Measurements from ENCODE around the gene BZW1.

The BZW1 gene

DNA sequence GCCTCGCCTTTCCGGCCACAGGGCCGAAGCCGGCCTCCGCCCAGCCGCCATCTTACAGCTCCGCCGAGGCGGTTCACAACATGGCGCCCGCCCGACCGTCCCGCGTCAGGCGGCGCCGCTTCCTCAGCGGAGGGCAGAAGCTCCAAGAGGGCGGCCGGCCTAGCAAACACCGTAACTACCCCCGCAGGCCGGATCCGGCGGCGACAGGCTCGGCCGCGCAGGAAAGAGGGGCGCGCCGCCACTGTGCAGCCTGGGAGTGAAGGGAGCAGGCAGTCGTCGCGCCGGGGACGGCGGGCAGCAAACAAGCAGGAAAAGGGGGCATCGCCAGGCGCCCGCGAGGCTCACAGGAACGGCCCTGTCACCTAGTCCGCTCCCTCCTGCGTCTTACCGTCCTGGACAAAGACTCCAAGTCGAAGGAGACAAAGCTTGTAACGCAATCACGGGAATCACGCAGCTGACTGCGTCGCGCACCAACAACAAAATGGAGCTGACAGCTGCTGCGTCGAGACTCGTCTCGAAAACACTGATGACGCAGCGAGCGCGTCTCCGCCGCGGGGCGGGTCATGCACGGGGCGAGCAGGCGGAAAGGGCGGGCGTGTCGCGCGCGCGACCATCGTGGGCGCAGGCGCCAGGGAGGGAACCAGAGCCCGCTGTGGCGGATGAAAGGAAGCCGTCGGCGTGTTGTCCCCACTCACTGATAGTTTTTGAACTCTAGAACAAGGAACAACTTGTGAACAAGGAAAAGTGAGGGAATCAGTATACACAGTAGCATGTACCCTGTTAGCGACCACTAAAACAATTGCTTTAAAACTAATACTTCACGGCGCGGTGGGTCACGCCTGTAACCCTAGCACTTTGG lies 52.7 kb downstream of the BZW1 start, which contains the start of gene CLK1:
Gene CLK1, minus strand, starts transcription at position 483 of the 859 bp plus-strand sequence. CDS start 2,796 bp downstream, outside the sequence.
- Histone ChIP-seq H3K36me3 (ENCODE audit: insufficient read depth, low read depth, low read length) (peaks cover 26% of the 10 kb centered on the region), H3K27me3 (ENCODE audit: insufficient read depth, low read length) (no peaks in the 10 kb centered on the region)

GRCh38 chr2:200869014-200869413 lies 57.3 kb downstream of the BZW1 start:
- no peaks in the 10 kb centered on the region for H3K9me3 ChIP-seq (ENCODE audit: insufficient read depth, low read depth, low read length)
- no peaks in the 10 kb centered on the region for H3K4me1 ChIP-seq (ENCODE audit: insufficient read depth, low read length)
- H3K9ac ChIP-seq (ENCODE audit: low read depth, low read length), result no peak overlapping the region
- peaks cover 26% of the 10 kb centered on the region for H3K36me3 ChIP-seq (ENCODE audit: insufficient read depth, low read depth, low read length)
- no peak overlapping the region for H3K27ac ChIP-seq (ENCODE audit: low read length)
- no peak overlapping the region for H3K4me3 ChIP-seq (ENCODE audit: low read length)
- no peaks in the 10 kb centered on the region for H3K27me3 ChIP-seq (ENCODE audit: insufficient read depth, low read length)

More for the DNA sequence above, 52.7 kb downstream of the BZW1 start, which contains the start of gene CLK1:
- Histone ChIP-seq H3K4me3 (ENCODE audit: low read length) (peak within 1 kb of the TSS; percentile 100), H3K4me1 (ENCODE audit: insufficient read depth, low read length) (peaks cover 7% of the 10 kb centered on the region), H3K9ac (ENCODE audit: low read depth, low read length) (peak within 1 kb of the TSS; percentile 100), H3K9me3 (ENCODE audit: insufficient read depth, low read depth, low read length) (no peaks in the 10 kb centered on the region), H3K27ac (ENCODE audit: low read length) (peak within 1 kb of the TSS; percentile 98)

DNA sequence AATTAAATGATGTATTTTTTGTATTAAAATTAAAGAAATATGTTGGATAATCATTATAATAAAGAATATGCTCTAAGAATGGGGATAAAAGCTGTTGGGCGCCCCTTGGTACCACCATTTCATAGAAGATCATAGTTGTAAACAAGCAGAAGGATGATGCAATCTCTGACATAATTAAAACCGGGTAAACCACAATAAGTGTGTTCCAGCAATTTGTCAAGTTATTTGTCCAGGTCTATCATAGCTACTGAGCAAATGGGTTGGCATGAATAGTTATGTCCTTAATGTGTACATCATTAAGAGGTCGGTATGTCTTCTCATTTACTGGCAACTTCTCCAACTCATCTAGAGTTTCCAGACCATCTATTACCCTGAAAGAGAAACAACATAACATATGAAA lies 59.4 kb downstream of the BZW1 start:
- Histone ChIP-seq H3K9me3 (ENCODE audit: insufficient read depth, low read depth, low read length) (no peaks in the 10 kb centered on the region), H3K27ac (ENCODE audit: low read length) (no peak overlapping the region), H3K27me3 (ENCODE audit: insufficient read depth, low read length) (no peaks in the 10 kb centered on the region), H3K36me3 (ENCODE audit: insufficient read depth, low read depth, low read length) (peaks cover 44% of the 10 kb centered on the region), H3K4me3 (ENCODE audit: low read length) (no peak overlapping the region), H3K9ac (ENCODE audit: low read depth, low read length) (no peak overlapping the region), H3K4me1 (ENCODE audit: insufficient read depth, low read length) (no peaks in the 10 kb centered on the region)

DNA sequence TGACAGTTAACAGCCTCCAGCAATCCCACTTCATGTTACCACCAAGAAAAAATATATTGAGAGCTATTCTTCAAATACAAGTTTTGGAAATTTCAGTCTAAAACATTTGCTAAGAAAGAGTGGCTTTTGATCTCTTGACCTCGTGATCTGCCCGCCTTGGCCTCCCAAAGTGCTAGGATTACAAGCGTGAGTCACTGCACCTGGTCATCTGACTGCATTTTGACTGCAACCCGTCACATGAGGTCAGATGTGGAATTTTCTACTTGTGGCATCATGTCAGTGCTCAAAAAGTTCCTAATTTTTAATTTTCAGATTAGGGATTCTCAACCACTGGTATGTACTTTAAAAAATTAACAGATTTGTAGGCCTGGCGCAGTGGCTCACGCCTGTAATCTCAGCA lies 61.9 kb downstream of the BZW1 start:
- H3K4me3 ChIP-seq (ENCODE audit: low read length), result no peak overlapping the region
- H3K4me1 ChIP-seq (ENCODE audit: insufficient read depth, low read length), result no peaks in the 10 kb centered on the region
- H3K9me3 ChIP-seq (ENCODE audit: insufficient read depth, low read depth, low read length), result no peaks in the 10 kb centered on the region
- H3K36me3 ChIP-seq (ENCODE audit: insufficient read depth, low read depth, low read length), result peaks cover 58% of the 10 kb centered on the region
- no peak overlapping the region for H3K27ac ChIP-seq (ENCODE audit: low read length)
- no peaks in the 10 kb centered on the region for H3K27me3 ChIP-seq (ENCODE audit: insufficient read depth, low read length)
- H3K9ac ChIP-seq (ENCODE audit: low read depth, low read length), result no peak overlapping the region

Data from iPS-20b (cell line).